Gastroesophageal sphincter (tissue), 3 donors: Measurements from ENCODE around the gene KLF5.

Experiments used
- CTCF ChIP-seq, 4 experiments: fragments of 200-600 bp in 2 of 4; fragments of 450-650 bp in 2 of 4; sonication (generic) in 1 of 4; IDR thresholded peaks; one replicate each; pipeline ENCODE4 v1.5.1; 2017 to 2019; ENCODE audit warnings: antibody characterized with exemption in 4 of 4, mild to moderate bottlenecking in 2 of 4, moderate library complexity in 2 of 4
- EP300 ChIP-seq: sonication (generic); formaldehyde crosslinking; IDR thresholded peaks from one replicate; pipeline ENCODE4 v1.6.1; 2017; ENCODE audit warnings: antibody characterized with exemption, mild to moderate bottlenecking
- POLR2AphosphoS5 ChIP-seq: sonication (generic); formaldehyde crosslinking; IDR thresholded peaks from one replicate; pipeline ENCODE4 v1.6.1; 2017; ENCODE audit warnings: antibody characterized with exemption

DNA sequence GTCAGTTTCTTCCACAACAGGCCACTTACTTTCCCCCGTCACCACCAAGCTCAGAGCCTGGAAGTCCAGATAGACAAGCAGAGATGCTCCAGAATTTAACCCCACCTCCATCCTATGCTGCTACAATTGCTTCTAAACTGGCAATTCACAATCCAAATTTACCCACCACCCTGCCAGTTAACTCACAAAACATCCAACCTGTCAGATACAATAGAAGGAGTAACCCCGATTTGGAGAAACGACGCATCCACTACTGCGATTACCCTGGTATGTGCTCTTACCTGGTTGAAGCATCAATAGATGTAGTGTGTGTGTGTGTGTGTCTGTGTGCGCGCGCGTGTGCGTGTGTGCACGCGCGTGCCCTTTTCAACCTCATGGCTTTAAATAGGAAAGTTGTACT is 3.7 kb downstream of the KLF5 start:
- TF ChIP-seq EP300 = no peak
- TF ChIP-seq CTCF (IDR thresholded peaks at IDR 0.05) = no peak
- TF ChIP-seq POLR2AphosphoS5 = no peak
